Naive B cell (primary cell): Measurements from ENCODE around the gene C22orf31. TPM values are rescaled to one million over a fixed set of nuclear protein-coding genes. Genes with fewer than 3 reads are reported as not detected.

ENCODE experiments used
- ATAC-seq, 2 donors: fragments of 150-1000 bp; cut with Tn5 transposase; 2 replicates each; pipeline ENCODE4 v1.10.0; 2021; ENCODE audit warnings: low read depth in 2 of 2, mild to moderate bottlenecking in 2 of 2, moderate library complexity in 2 of 2
- DNase-seq: peaks from one replicate; pipeline ENCODE4 v3.0.0; 2022
- H3K27ac Mint-ChIP-seq, 6 donors: one replicate each; pipeline ENCODE4 v1.8.0; 2020 to 2022; ENCODE audit warnings: mild to moderate bottlenecking in 6 of 6, mixed read lengths in 6 of 6, moderate library complexity in 5 of 6, inconsistent platforms in 2 of 6
- H3K27me3 Mint-ChIP-seq, 3 donors: one replicate each; pipeline ENCODE4 v1.8.0; 2021 to 2022; ENCODE audit warnings: mixed read lengths in 3 of 3, mild to moderate bottlenecking in 1 of 3
- H3K36me3 Mint-ChIP-seq, 2 donors: one replicate each; pipeline ENCODE4 v1.8.0; 2020 to 2022; ENCODE audit warnings: mixed read lengths in 2 of 2, inconsistent platforms in 1 of 2, mild to moderate bottlenecking in 1 of 2
- H3K4me1 Mint-ChIP-seq, 3 donors: one replicate each; pipeline ENCODE4 v1.8.0; 2020 to 2022; ENCODE audit warnings: mixed read lengths in 3 of 3, inconsistent platforms in 1 of 3, mild to moderate bottlenecking in 1 of 3, moderate library complexity in 1 of 3
- H3K4me3 Mint-ChIP-seq, 8 donors: one replicate each; pipeline ENCODE4 v1.8.0; 2020 to 2022; ENCODE audit warnings: mild to moderate bottlenecking in 8 of 8, mixed read lengths in 8 of 8, moderate library complexity in 8 of 8, inconsistent platforms in 2 of 8
- H3K9me3 Mint-ChIP-seq, 7 donors: one replicate each; pipeline ENCODE4 v1.8.0; 2020 to 2022; ENCODE audit warnings: mixed read lengths in 7 of 7, mild to moderate bottlenecking in 5 of 7, inconsistent platforms in 2 of 7, moderate library complexity in 1 of 7
- polyA plus RNA-seq, 6 donors: library from polyadenylated mRNA; unstranded; fragments of 300-500 nt; fragmentation: Illumina TruSeq; gene quantifications; one replicate each; pipeline ENCODE4 v1.2.3, GENCODE V29; 2021; ENCODE audit warnings: low read depth in 6 of 6

Gene C22orf31
- polyA plus RNA-seq, 6 donors from 2014 or later: not detected

DNA sequence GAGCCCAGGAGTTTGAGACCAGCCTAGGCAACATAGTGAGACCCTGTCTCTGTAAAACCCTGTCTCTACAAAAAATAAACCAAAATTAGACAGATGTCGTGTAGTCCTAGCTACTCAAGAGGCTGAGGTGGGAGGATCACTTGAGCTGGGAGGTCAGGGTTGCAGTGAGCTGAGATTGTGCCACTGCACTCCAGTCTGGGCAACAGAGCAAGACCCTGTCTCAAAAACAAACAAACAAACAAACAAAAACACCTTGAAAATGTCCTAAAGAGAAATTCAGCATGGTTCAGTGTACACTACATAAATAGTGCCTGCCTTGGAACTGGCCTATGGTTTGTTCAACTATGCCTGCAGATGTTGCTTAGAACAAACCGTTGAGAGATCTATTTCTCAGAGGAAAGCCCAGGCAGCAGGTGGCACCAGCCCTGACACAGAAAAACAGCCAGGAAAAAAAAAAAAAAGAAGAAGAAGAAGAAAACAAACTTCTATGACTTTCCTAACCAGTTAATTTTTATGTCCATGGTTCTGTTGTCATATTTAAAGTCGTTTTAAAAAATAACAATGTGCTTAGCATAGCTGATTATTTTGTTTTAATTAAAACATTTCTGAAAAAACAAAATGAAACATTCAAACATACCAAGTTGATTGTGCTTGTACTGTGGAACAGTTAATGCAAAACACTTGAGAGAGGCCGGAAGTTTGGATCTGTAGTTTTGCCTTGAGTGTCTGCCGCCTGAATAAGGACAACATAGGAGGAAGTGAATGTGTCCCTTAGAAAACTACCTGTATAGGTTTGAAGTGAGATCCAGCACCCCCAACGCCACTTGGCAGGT is 16.6 kb upstream of the C22orf31 start:
- Mint-ChIP-seq H3K9me3 (no peaks in the 10 kb centered on the region), H3K4me1 (peaks cover 7 to 12% (median 10%) of the 10 kb centered on the region in 3 donors), H3K4me3 (peak overlapping the region in 1 of 8 donors; percentile 54), H3K36me3 (no peaks in the 10 kb centered on the region), H3K27me3 (peaks cover 32 to 59% (median 55%) of the 10 kb centered on the region in 3 donors), H3K27ac (peak overlapping the region in 1 of 6 donors; percentile 7)
- DNase-seq (no peak), ATAC-seq (no peak)

- H3K36me3 Mint-ChIP-seq: no peaks in the 10 kb centered on the region
- ATAC-seq (no peak), DNase-seq (no peak)
- H3K27me3 Mint-ChIP-seq: peaks cover 46 to 78% (median 55%) of the 10 kb centered on the region in 3 donors
- H3K4me1 Mint-ChIP-seq: peaks cover 14 to 31% (median 25%) of the 10 kb centered on the region in 3 donors
- no peaks in the 10 kb centered on the region for H3K9me3 Mint-ChIP-seq
- no peak overlapping the region for H3K27ac Mint-ChIP-seq
- peak overlapping the region; percentile 62 to 89 (median 74) for H3K4me3 Mint-ChIP-seq
These were observed 12.7 kb upstream of the C22orf31 start for GRCh38 chr22:29074276-29074772.

DNA sequence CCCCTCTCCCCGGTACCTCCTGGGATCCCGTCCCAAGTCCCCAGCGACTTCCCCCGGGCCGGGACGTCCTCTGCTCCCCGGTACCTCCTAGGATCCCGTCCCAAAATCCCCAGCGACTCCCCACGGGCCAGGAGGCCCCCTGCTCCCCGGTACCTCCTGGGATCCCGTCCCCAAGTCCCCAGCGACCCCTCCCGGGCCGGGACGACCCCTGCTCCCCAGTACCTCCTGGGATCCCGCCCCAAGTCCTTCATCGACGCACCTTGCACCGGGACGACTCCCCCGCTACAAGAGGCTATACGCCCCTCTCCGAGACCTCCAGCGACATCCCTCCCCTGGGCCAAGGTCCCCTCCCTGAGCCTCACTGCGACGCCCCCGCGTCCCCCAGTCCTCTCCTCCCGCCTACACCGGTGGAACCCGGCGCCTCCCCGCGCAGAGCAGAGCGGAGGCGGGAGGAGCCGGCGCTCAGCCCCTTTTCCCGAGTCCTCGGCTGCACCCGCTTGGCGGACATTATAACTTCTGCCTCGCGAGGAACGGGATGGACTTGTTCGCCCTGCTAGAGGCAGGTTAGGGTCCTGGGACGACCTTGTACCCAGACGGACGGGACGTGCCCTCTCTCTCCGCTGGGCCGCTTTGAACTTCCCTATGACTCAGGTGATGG is 12.1 kb upstream of the C22orf31 start:
- ATAC-seq (no peak), DNase-seq (peak; percentile 6)
- H3K27me3 Mint-ChIP-seq: peaks cover 49 to 78% (median 50%) of the 10 kb centered on the region in 3 donors
- peaks cover 14 to 31% (median 25%) of the 10 kb centered on the region in 3 donors for H3K4me1 Mint-ChIP-seq
- H3K36me3 Mint-ChIP-seq: no peaks in the 10 kb centered on the region
- H3K9me3 Mint-ChIP-seq: no peaks in the 10 kb centered on the region
- peak overlapping the region; percentile 62 to 89 (median 74) for H3K4me3 Mint-ChIP-seq
- no peak overlapping the region for H3K27ac Mint-ChIP-seq

DNA sequence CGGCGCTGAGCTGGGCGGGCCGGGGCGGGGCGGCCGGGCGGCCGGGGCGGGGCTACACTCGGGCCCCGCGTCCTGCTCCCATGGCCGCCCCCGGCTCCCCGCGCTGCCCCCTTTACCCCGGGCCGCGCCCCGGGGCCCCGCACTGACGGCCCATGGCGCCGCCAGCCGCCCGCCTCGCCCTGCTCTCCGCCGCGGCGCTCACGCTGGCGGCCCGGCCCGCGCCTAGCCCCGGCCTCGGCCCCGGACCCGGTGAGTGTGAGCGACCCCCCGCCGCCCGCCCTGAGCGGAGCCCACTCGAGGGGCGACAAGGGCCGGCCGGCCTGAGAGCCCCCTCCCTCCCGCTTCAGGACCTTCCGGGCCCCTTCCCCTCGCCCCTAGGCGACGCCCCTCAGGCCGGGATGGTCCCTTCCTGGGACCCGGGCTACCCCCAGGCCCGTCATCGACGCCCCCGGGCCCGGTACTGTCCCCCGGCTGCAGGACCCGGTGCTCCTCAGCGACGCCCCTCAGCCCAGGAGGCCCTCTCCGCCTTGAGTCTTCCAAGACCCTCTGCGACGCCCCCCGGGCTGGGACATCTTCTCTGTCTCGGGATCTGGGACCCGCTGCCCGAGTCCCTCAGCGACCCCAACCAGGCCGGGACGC is 11.5 kb upstream of the C22orf31 start, which contains the start of gene KREMEN1:
KREMEN1 (plus strand) TSS at position 57 of the 639 bp plus-strand sequence; CDS start at position 153, 96 bp downstream.
- ATAC-seq (no peak), DNase-seq (peak; percentile 5)
- H3K36me3 Mint-ChIP-seq: no peaks in the 10 kb centered on the region
- H3K4me3 Mint-ChIP-seq: peak within 1 kb of the TSS; percentile 80 to 89 (median 82)
- peaks cover 43 to 72% (median 50%) of the 10 kb centered on the region in 3 donors for H3K27me3 Mint-ChIP-seq
- H3K9me3 Mint-ChIP-seq: no peaks in the 10 kb centered on the region
- H3K4me1 Mint-ChIP-seq: peaks cover 14 to 31% (median 25%) of the 10 kb centered on the region in 3 donors
- peak within 1 kb of the TSS in 1 of 6 donors; percentile 22 for H3K27ac Mint-ChIP-seq

DNA sequence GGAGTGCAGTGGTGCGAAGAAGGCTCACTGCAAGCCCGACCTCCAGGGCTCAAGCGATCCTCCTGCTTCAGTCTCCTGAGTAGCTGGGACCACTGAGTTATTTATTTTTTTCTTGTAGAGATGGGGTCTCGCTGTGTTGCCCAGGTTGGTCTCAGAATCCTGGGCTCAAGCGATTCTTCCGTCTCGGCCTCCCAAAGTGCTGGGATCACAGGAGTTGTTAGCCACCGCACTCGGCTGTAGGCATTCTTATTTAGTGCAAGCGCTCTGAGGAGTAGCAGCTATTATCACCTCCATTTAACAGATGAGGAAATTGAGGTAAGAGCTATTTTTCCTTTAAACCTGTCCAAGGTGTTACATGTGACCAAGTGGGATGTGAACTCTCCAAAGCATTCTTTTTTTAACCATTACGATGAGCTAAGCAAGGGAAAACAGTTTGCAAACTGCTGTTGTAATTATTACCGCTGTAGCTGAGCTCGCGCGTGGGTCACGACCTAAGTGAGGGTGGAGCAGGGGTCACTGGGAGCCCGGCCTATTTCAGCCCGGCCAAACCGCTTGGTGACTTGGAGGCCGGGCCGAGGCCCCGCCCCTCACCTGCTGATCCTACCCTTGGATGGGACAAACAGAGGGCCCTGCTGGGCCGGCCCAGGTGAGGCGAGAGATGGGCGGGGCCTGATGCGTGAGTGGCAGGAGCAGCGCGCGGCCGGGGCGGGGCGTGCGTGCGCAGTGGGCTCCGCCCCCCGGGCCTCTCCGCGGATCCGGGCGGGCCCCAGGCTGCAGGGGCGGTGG is 10.8 kb upstream of the C22orf31 start:
- DNase-seq (peak; percentile 81), ATAC-seq (peak; percentile 94 to 95)
- Mint-ChIP-seq H3K4me1 (peaks cover 14 to 31% (median 25%) of the 10 kb centered on the region in 3 donors), H3K36me3 (no peaks in the 10 kb centered on the region), H3K9me3 (no peaks in the 10 kb centered on the region), H3K4me3 (peak overlapping the region; percentile 80 to 87 (median 82)), H3K27me3 (peaks cover 43 to 71% (median 50%) of the 10 kb centered on the region in 3 donors), H3K27ac (peak overlapping the region in 1 of 6 donors; percentile 22)

GRCh38 chr22:29071261-29072045 is 9.8 kb upstream of the C22orf31 start:
- Mint-ChIP-seq H3K9me3 (no peaks in the 10 kb centered on the region), H3K27me3 (peaks cover 43 to 76% (median 46%) of the 10 kb centered on the region in 3 donors), H3K27ac (no peak overlapping the region), H3K36me3 (no peaks in the 10 kb centered on the region), H3K4me1 (peaks cover 14 to 31% (median 28%) of the 10 kb centered on the region in 3 donors), H3K4me3 (peak overlapping the region; percentile 80 to 87 (median 82))
- ATAC-seq (peak in 1 of 2 donors; percentile 12), DNase-seq (peak; percentile 10)

DNA sequence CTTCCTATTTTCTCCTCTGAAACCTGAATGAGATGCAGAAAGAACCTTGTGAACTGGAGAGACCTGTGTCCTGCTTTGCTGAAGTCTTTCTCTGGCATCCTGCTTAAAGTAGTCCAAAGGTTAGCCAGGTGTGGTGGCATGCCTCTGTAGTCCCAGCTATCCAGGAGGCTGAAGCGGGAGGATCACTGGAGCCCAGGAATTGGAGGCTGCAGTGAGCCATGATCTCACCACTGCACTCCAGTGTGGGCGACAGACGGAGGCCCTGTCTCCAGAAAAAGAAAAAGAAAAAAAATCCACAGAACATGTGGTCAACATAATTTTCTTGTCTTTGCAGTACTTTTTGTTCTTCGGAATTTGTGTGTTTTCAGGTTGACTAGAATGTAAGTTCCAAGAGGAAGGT is 8.9 kb upstream of the C22orf31 start:
- Mint-ChIP-seq H3K27ac (no peak overlapping the region), H3K27me3 (peaks cover 35 to 67% (median 45%) of the 10 kb centered on the region in 3 donors), H3K36me3 (no peaks in the 10 kb centered on the region), H3K4me1 (peaks cover 18 to 38% (median 35%) of the 10 kb centered on the region in 3 donors), H3K4me3 (peak overlapping the region in 6 of 8 donors; percentile 30 to 89 (median 76)), H3K9me3 (no peaks in the 10 kb centered on the region)
- ATAC-seq (no peak), DNase-seq (no peak)

- ATAC-seq (no peak), DNase-seq (no peak)
- peaks cover 25 to 56% (median 42%) of the 10 kb centered on the region in 3 donors for H3K27me3 Mint-ChIP-seq
- H3K27ac Mint-ChIP-seq: peak overlapping the region in 1 of 6 donors; percentile 21
- no peaks in the 10 kb centered on the region for H3K9me3 Mint-ChIP-seq
- H3K4me1 Mint-ChIP-seq: peaks cover 18 to 42% (median 35%) of the 10 kb centered on the region in 3 donors
- no peak overlapping the region for H3K4me3 Mint-ChIP-seq
- H3K36me3 Mint-ChIP-seq: no peaks in the 10 kb centered on the region
These were observed 7.8 kb upstream of the C22orf31 start for GRCh38 chr22:29069463-29069862.

- H3K4me3 Mint-ChIP-seq: no peak overlapping the region
- H3K27ac Mint-ChIP-seq: no peak overlapping the region
- peaks cover 28 to 65% (median 42%) of the 10 kb centered on the region in 3 donors for H3K27me3 Mint-ChIP-seq
- H3K4me1 Mint-ChIP-seq: peaks cover 4 to 13% (median 11%) of the 10 kb centered on the region in 3 donors
- ATAC-seq: no peak
- H3K9me3 Mint-ChIP-seq: no peaks in the 10 kb centered on the region
- DNase-seq: no peak
- H3K36me3 Mint-ChIP-seq: no peaks in the 10 kb centered on the region
These were observed 4.0 kb upstream of the C22orf31 start for GRCh38 chr22:29065468-29066190.

DNA sequence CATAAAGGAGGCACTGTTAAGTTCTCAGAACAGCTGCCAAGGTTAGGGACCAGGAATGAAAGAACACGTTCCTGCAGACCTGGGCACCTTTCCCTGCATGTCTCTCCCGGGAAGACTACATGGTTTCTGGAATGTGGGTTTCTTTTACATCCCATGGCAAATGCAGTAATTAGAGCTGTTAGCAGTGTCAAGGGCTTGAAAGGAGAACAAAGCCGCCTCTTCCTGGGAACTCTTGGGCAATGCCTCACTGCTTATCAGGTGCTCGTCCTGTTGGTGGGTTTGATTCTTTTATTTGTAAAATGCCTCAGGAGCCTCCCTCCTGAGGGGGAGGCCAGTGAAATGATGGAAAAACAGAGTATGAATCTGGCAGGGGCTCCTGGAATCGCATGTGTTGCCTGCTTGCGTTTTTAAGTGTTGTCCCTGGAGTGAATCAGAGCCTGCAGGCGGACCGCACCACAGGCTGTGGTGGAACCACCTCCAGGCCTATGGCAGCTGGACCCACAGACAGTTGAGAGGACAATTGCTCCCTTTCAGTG is 723 bp upstream of the C22orf31 start:
- Mint-ChIP-seq H3K4me1 (peaks cover 4 to 13% (median 11%) of the 10 kb centered on the region in 3 donors), H3K4me3 (peak overlapping the region in 1 of 8 donors; percentile 36), H3K9me3 (no peaks in the 10 kb centered on the region), H3K36me3 (no peaks in the 10 kb centered on the region), H3K27ac (no peak overlapping the region), H3K27me3 (peaks cover 37 to 67% (median 48%) of the 10 kb centered on the region in 3 donors)
- no peak for ATAC-seq
- DNase-seq: no peak

DNA sequence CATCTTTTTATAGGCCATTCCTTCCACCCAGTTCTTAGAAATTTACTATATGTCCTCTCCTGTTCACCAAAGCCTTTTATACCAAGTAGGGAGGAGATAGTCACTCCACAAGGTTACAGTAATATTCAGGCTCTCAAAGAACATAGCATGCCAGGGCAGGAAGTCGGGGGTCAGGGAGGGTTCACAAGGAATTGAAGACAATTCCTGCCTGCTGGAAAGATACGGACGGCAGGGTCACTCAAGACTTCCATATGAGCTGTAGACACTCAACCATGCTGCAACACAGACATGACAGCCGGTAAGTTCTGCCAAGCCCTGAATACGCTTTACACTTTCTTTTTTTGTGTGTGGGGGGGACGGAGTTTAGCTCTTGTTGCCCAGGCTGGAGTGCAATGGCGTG is 700 bp downstream of the C22orf31 start:
- no peak for DNase-seq
- peaks cover 2 to 10% (median 6%) of the 10 kb centered on the region in 3 donors for H3K4me1 Mint-ChIP-seq
- H3K9me3 Mint-ChIP-seq: no peaks in the 10 kb centered on the region
- peaks cover 37 to 63% (median 48%) of the 10 kb centered on the region in 3 donors for H3K27me3 Mint-ChIP-seq
- no peak overlapping the region for H3K4me3 Mint-ChIP-seq
- no peaks in the 10 kb centered on the region for H3K36me3 Mint-ChIP-seq
- ATAC-seq: no peak
- H3K27ac Mint-ChIP-seq: no peak overlapping the region
